Fibroblast of mammary gland (primary cell): ENCODE results near the gene PKD1L1.
"Not testable (repeated sequence)": the region's sequence is repeated elsewhere in the genome, so short reads cannot be mapped to it uniquely, and the experiment has no call there.

Experiments used
- DNase-seq: peaks from one replicate; pipeline ENCODE4 v3.0.0-alpha.2; 2010; ENCODE audit warnings: low read depth
- H3K4me3 ChIP-seq: 2 replicates; pipeline ENCODE4 v1.5.1; 2011; ENCODE audit warnings: low read depth, mild to moderate bottlenecking, low read length, moderate library complexity; ENCODE audit not compliant: control insufficient read depth
- TF ChIP-seq, protein P1 (sequence below): conservative IDR thresholded peaks from 2 replicates; pipeline ENCODE4 v1.5.1; 2011; ENCODE audit warnings: low read depth, low read length, inconsistent platforms; ENCODE audit not compliant: control insufficient read depth, insufficient read depth

PKD1L1 gene, protein sequence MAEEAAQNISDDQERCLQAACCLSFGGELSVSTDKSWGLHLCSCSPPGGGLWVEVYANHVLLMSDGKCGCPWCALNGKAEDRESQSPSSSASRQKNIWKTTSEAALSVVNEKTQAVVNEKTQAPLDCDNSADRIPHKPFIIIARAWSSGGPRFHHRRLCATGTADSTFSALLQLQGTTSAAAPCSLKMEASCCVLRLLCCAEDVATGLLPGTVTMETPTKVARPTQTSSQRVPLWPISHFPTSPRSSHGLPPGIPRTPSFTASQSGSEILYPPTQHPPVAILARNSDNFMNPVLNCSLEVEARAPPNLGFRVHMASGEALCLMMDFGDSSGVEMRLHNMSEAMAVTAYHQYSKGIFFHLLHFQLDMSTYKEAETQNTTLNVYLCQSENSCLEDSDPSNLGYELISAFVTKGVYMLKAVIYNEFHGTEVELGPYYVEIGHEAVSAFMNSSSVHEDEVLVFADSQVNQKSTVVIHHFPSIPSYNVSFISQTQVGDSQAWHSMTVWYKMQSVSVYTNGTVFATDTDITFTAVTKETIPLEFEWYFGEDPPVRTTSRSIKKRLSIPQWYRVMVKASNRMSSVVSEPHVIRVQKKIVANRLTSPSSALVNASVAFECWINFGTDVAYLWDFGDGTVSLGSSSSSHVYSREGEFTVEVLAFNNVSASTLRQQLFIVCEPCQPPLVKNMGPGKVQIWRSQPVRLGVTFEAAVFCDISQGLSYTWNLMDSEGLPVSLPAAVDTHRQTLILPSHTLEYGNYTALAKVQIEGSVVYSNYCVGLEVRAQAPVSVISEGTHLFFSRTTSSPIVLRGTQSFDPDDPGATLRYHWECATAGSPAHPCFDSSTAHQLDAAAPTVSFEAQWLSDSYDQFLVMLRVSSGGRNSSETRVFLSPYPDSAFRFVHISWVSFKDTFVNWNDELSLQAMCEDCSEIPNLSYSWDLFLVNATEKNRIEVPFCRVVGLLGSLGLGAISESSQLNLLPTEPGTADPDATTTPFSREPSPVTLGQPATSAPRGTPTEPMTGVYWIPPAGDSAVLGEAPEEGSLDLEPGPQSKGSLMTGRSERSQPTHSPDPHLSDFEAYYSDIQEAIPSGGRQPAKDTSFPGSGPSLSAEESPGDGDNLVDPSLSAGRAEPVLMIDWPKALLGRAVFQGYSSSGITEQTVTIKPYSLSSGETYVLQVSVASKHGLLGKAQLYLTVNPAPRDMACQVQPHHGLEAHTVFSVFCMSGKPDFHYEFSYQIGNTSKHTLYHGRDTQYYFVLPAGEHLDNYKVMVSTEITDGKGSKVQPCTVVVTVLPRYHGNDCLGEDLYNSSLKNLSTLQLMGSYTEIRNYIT (N-terminal part only)

DNA sequence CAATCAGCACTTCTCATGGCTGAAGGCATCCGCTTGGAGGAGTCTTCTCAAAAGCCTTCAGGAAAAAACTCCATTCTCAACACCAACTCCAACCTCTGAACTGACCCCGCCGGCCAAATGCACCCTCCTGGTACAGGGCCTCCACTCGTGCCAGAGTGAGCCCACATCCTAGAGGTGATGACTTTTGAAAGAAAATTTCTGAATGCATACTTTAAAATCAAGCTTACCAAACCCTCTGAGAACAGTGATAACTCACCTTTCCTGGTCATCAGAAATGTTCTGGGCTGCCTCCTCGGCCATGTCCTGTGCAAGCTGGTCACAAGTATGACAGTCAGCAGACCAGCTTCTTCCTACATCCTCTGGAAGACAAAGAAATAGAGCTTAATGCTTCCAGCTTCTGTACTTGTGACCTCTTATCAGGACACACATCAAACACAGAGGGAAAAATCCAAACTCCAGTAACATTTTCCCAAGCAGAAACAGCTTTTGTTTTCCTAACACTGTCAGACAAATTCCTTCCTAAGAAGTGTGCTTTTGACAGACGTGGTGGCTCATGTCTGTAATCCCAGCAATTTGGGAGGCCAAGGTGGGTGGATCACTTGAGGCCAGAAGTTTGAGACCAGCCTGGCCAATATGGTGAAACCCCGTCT is at the start of gene PKD1L1:
TSS of gene PKD1L1 (minus strand) at position 326 of the 650 bp plus-strand sequence. CDS start at position 300, 26 bp downstream.
- TF ChIP-seq, protein P1, sequence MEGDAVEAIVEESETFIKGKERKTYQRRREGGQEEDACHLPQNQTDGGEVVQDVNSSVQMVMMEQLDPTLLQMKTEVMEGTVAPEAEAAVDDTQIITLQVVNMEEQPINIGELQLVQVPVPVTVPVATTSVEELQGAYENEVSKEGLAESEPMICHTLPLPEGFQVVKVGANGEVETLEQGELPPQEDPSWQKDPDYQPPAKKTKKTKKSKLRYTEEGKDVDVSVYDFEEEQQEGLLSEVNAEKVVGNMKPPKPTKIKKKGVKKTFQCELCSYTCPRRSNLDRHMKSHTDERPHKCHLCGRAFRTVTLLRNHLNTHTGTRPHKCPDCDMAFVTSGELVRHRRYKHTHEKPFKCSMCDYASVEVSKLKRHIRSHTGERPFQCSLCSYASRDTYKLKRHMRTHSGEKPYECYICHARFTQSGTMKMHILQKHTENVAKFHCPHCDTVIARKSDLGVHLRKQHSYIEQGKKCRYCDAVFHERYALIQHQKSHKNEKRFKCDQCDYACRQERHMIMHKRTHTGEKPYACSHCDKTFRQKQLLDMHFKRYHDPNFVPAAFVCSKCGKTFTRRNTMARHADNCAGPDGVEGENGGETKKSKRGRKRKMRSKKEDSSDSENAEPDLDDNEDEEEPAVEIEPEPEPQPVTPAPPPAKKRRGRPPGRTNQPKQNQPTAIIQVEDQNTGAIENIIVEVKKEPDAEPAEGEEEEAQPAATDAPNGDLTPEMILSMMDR = no peak
- DNase-seq = no peak
- no peak within 1 kb of the TSS for H3K4me3 ChIP-seq

DNA sequence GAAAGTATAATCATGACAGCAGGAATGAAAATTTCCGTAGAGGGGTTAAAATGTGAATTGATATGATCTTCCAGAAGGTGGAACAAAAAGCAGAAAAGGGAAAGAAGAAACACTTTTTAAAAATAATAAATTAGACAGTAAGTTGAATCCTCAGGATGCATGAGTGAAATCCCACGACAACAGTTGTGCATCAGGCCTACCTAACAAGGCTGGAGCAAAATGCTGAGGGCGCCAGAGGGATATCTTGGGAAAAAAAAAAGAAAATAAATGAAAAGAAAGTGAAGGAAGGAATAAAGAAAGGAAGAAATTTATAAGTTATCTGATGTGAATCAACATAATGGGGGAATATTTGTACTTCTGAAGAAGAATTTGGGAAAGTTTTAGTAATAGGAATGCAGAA is 44.2 kb upstream of the PKD1L1 start:
- TF ChIP-seq, protein P1 = no peak
- H3K4me3 ChIP-seq = no peak overlapping the region
- DNase-seq = no peak

DNA sequence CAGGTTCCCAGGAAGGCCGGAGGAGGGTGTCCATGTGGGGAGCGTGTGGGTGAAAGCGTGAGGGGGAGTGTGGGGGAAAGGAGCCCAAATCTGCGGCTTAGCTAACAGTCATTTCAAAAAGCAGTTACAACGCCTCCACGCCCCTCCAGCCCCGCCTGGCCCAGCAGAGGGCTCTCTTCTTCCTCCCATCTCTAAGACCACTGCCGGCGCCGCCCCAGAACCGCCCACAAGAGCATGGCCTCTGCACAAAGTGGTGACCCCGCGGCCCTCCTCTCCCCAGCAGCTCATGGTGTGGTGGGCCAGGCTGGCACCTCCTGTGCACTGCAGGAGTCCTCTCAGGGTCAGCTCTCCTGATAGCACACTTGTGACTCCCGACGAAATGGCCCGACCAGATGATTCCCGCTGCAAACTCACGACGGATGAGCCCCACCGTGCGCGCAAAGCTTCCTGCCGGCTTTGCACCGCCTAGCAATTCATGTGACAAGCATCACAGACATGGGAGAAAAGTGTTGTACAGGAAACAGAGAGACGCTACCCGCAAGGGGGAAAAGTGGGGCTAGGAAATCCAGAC is 43.6 kb upstream of the PKD1L1 start:
- TF ChIP-seq, protein P1 = peak; percentile 65
- H3K4me3 ChIP-seq = peak overlapping the region; percentile 51
- DNase-seq = peak; percentile 65

DNA sequence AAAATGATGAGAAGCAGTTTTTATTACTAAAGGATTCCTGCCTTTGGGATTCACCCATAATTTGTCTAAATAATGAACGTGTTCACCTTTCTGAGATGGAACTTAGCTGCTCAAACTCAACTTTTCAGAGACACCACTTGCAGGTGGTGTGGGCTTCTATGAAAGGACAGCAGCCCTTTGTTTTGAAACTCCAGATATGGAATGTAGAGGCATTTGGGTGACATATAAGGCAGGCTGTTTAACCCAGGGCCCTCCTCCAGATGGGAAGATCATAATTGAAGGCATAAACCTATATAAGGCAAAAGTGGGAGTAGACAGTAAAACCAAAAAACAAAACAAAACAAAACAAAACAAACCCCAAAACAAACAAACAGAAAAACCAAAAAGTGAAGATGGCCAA is 43.0 kb upstream of the PKD1L1 start:
- TF ChIP-seq, protein P1 = no peak
- DNase-seq = no peak
- no peak overlapping the region for H3K4me3 ChIP-seq

DNA sequence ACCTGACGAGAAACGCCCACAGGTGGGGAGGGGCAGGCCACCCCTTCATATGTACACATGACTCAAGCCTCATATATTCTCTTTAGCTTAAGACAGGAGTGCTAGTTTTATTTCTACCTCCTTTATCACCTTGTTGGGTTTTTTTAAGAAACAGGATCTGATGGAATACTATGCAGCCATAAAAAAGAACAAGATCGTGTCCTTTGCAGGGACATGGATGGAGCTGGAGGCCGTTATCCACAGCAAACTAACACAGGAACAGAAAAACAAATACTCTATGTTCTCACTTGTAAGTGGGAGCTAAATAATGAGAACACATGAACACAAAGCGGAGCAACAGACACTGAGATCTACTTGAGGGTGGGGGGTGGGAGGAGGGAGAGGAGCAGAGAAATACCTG is 42.3 kb upstream of the PKD1L1 start:
- DNase-seq = no peak
- TF ChIP-seq, protein P1 = no peak
- H3K4me3 ChIP-seq = no peak overlapping the region

DNA sequence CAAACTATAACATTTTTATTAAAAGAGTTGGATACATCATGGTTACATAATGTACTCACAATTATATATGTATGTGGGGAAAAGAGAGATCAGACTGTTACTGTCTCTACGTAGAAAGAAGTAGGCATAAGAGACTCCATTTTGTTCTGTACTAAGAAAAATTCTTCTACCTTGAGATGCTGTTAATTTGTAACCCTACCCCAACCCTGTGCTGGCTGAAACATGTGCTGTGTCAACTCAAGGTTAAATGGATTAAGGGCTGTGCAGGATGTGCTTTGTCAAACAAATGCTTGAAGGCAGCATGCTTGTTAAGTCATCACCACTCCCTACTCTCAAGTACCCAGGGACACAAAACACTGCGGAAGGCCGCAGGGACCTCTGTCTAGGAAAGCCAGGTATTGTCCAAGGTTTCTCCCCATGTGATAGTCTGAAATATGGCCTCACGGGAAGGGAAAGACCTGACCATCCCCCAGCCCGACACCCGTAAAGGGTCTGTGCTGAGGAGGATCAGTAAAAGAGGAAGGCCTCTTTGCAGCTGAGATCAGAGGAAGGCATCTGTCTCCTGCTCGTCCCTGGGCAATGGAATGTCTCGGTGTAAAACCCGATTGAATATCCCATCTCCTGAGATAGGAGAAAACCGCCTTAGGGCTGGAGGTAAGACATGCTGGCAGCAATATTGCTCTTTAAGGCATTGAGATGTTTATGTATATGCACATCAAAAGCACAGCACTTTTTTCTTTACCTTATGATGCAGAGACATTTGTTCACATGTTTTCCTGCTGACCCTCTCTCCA is 41.5 kb upstream of the PKD1L1 start:
- H3K4me3 ChIP-seq, DNase-seq: not testable (repeated sequence)
